Left ventricle myocardium inferior (tissue), 1 donor: ENCODE data around the gene ZMAT5. TPM values are rescaled to one million over a fixed set of nuclear protein-coding genes. Genes with fewer than 3 reads are reported as not detected.
A peak's percentile ranks its signal among the peaks of the same experiment; 100 is the strongest.

ENCODE experiments used
- DNase-seq: peaks from one replicate; pipeline ENCODE4 v3.0.0-alpha.2; 2020
- H3K27ac ChIP-seq: fragments of 200-600 bp; replicated peaks from 2 replicates; pipeline ENCODE4 v1.8.0; 2021
- H3K27me3 ChIP-seq: fragments of 200-600 bp; 2 replicates; pipeline ENCODE4 v1.8.0; 2021; ENCODE audit warnings: low read depth
- H3K36me3 ChIP-seq: fragments of 200-600 bp; 2 replicates; pipeline ENCODE4 v1.8.0; 2021
- H3K4me1 ChIP-seq: fragments of 200-600 bp; 2 replicates; pipeline ENCODE4 v1.8.0; 2021
- H3K4me3 ChIP-seq: fragments of 200-600 bp; 2 replicates; pipeline ENCODE4 v1.8.0; 2021; ENCODE audit warnings: mild to moderate bottlenecking, moderate library complexity
- H3K9me3 ChIP-seq: fragments of 200-600 bp; replicated peaks from 2 replicates; pipeline ENCODE4 v1.8.0; 2021
- intact Hi-C: fragments of 100-400 bp; cut with micrococcal nuclease; formaldehyde crosslinking; loops from one replicate; pipeline ENCODE4 v1.11.0; 2022
- total RNA-seq: library from RNA; stranded (reverse); fragmentation: NEBNext Ultra II Directional; extraction: Animal tissue kit (Norgen Biotek cat#: 25700); gene quantifications from one replicate; pipeline ENCODE4 v1.2.1, GENCODE V29; 2021
- TF ChIP-seq, protein P1 (sequence below): fragments of 200-600 bp; IDR thresholded peaks from 2 replicates; pipeline ENCODE4 v1.8.0; 2021; ENCODE audit warnings: antibody characterized with exemption, mild to moderate bottlenecking, borderline replicate concordance
- donor health status: DM: no; HTN: yes; CAD: no; lungs with severe emphysema.

Gene ZMAT5
- total RNA-seq, 1 donor from 2014 or later = 20.6 TPM

DNA sequence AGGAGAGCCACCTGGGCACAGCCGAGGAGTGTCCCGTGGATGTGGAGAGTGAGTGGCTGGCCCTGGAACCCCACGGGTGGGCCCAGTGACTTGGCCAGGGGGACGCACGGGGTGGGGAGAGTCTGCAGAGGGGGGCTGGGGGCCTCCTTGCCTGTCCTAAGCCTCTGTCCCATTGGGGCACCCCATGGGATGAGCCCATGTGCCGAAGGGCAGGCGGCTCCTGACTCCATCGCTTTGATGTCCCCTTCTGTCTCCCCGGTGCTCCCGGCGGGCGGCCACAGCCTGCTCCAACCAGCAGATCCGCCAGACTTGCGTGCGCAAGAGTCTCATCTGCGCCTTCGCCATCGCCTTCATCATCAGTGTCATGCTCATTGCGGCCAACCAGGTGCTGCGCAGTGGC lies 37.6 kb downstream of the ZMAT5 start:
- Histone ChIP-seq H3K36me3 (peaks cover 25% of the 10 kb centered on the region), H3K27me3 (peaks cover 27% of the 10 kb centered on the region), H3K9me3 (no peaks in the 10 kb centered on the region), H3K4me3 (no peak overlapping the region), H3K27ac (no peak overlapping the region), H3K4me1 (peaks cover 7% of the 10 kb centered on the region)
- intact Hi-C loops = no loop called here
- TF ChIP-seq, protein P1, sequence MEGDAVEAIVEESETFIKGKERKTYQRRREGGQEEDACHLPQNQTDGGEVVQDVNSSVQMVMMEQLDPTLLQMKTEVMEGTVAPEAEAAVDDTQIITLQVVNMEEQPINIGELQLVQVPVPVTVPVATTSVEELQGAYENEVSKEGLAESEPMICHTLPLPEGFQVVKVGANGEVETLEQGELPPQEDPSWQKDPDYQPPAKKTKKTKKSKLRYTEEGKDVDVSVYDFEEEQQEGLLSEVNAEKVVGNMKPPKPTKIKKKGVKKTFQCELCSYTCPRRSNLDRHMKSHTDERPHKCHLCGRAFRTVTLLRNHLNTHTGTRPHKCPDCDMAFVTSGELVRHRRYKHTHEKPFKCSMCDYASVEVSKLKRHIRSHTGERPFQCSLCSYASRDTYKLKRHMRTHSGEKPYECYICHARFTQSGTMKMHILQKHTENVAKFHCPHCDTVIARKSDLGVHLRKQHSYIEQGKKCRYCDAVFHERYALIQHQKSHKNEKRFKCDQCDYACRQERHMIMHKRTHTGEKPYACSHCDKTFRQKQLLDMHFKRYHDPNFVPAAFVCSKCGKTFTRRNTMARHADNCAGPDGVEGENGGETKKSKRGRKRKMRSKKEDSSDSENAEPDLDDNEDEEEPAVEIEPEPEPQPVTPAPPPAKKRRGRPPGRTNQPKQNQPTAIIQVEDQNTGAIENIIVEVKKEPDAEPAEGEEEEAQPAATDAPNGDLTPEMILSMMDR = no peak
- no peak for DNase-seq

DNA sequence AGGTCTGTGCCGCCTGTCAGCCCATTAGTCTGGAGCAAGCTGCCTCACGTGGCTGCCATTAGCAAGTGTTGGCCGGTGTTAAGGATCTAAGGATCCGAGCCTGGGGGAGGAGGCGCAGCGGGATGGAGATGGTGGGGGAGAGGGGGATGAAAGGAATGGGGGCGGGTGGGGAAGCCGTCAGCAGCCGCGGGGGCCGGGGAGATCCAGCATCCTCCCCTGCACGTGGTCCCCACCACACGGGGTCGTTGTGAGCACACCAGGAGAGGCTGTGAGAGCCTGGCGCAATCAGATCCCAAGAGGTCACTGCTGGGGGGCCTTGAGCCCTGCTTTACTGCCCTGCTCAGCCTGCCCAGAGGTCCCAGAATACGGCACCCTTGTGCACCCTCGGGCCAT lies 39.7 kb downstream of the ZMAT5 start:
- H3K36me3 ChIP-seq = peaks cover 12% of the 10 kb centered on the region
- TF ChIP-seq, protein P1 = peak; percentile 57
- no peaks in the 10 kb centered on the region for H3K9me3 ChIP-seq
- no peak overlapping the region for H3K27ac ChIP-seq
- H3K4me1 ChIP-seq = no peaks in the 10 kb centered on the region
- H3K27me3 ChIP-seq = peaks cover 47% of the 10 kb centered on the region
- intact Hi-C loops = no loop called here
- H3K4me3 ChIP-seq = no peak overlapping the region
- DNase-seq = peak; percentile 37

DNA sequence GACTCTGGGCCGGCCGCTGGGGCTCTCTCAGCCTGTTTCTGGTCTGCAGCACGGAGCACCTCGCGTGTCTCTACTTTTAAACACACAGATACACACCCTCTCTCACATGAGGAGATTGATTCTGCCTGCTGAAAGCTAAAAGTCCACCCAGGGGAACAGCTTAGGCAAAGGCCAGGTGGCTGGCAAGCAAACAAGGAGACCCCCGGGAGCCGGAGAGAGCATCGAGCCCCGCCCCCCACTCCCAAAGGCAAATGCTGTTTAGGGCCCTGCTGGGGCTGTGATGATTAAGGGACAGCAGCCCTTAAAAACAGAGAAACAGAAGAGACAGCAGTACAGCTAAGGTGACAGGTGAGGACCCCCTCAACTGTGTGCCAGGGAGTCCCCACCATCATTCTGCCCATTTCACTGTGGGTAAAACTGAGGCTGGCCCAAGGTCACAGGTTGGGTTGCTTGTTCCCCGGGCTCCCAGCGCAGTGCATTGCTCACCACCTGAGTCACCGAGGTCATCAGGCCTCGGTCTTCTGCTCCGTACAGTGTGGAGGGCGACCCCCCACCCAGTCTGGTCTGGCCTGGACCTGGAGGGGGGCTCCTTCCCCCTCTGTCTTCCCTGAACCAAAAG lies 40.2 kb downstream of the ZMAT5 start:
- Histone ChIP-seq H3K27ac (no peak overlapping the region), H3K27me3 (peaks cover 52% of the 10 kb centered on the region), H3K4me1 (no peaks in the 10 kb centered on the region), H3K9me3 (no peaks in the 10 kb centered on the region), H3K36me3 (peaks cover 12% of the 10 kb centered on the region), H3K4me3 (no peak overlapping the region)
- TF ChIP-seq, protein P1 = no peak
- DNase-seq = no peak
- intact Hi-C loops = no loop called here

DNA sequence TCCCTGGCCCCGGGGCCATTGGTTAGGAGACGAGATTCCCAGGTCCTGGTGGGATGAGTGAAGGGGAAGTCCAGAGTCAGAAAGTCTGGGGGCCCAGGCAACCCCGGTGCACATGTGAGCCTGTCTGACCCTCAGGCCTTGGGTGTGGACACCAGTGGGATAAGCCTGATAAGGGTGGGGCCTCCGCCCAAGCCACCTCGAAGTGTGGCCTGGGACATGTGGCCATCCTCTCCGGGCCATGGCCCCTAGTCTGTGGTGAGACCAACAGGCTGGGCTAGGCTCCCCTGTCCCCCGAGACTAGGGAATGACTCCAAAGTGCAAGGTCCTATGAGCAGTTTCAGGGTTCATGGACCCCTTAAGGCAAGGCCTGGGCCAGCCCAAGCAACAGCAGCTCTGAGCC lies 40.7 kb downstream of the ZMAT5 start:
- peaks cover 57% of the 10 kb centered on the region for H3K27me3 ChIP-seq
- no peaks in the 10 kb centered on the region for H3K4me1 ChIP-seq
- no peak for DNase-seq
- intact Hi-C loops = no loop called here
- peaks cover 9% of the 10 kb centered on the region for H3K36me3 ChIP-seq
- no peak overlapping the region for H3K4me3 ChIP-seq
- no peaks in the 10 kb centered on the region for H3K9me3 ChIP-seq
- TF ChIP-seq, protein P1 = no peak
- no peak overlapping the region for H3K27ac ChIP-seq

DNA sequence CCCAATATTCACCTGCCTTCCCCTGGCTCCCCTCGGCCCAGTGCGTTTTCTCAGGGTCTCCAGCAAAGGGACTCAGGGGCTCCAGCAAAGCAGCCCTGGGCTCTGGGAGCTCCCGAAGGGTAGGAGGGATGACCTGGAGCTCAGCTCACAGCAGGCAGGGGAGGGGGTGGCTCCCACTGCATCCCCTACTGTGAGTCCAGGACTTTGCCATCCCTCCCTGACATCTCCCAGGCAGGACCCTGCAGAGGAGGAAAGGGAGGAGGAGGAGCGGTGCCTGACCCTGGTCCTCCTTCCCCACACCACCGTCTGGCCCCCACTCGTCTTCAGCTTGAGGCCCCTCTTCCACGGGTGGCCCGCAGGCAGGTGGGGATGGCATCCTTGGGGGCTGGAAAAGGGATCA lies 42.0 kb downstream of the ZMAT5 start:
- TF ChIP-seq, protein P1 = no peak
- no peak for DNase-seq
- peaks cover 4% of the 10 kb centered on the region for H3K4me1 ChIP-seq
- no peaks in the 10 kb centered on the region for H3K36me3 ChIP-seq
- no peaks in the 10 kb centered on the region for H3K9me3 ChIP-seq
- H3K27me3 ChIP-seq = peaks cover 68% of the 10 kb centered on the region
- intact Hi-C loops = no loop called here
- no peak overlapping the region for H3K4me3 ChIP-seq
- H3K27ac ChIP-seq = no peak overlapping the region

DNA sequence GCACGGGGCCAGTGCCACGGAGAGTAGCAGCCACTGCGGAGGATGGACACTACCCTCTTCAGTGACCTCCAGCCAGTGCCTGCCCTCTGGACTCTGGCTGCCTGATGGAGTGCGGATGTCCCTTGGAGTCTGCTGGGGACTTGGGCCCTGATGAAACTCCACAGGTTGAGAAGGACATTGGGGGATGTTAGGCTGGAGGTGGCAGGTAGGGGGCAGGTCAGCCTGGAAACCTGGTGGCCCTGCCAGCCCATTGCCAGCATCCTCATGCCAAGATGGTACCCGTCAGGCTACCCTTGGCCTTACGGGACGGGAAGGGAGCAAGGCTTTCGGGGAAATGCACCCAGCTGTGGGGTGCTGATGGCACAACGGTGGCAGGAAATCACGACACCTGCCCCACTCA lies 43.0 kb downstream of the ZMAT5 start:
- no peak for DNase-seq
- H3K4me3 ChIP-seq = no peak overlapping the region
- H3K4me1 ChIP-seq = peaks cover 4% of the 10 kb centered on the region
- intact Hi-C loops = no loop called here
- TF ChIP-seq, protein P1 = no peak
- H3K27me3 ChIP-seq = peaks cover 79% of the 10 kb centered on the region
- H3K36me3 ChIP-seq = no peaks in the 10 kb centered on the region
- H3K9me3 ChIP-seq = no peaks in the 10 kb centered on the region
- H3K27ac ChIP-seq = no peak overlapping the region
